IPS DF 4.7 (cell line): ENCODE measurements around the gene ATOSB.

Experiments
- DNase-seq: peaks from one replicate; pipeline ENCODE4 v3.0.0-alpha.2; 2013; ENCODE audit warnings: low spot score; ENCODE audit errors: extremely low read depth

Gene ATOSB

GRCh38 chr9:35114113-35114839, 1.4 kb downstream of the ATOSB start:
- DNase-seq = peak; percentile 90

GRCh38 chr9:35112257-35113020, 3.2 kb downstream of the ATOSB start:
- DNase-seq = no peak

- DNase-seq = peak; percentile 83
These were observed 4.4 kb downstream of the ATOSB start for GRCh38 chr9:35111001-35111933.

DNA sequence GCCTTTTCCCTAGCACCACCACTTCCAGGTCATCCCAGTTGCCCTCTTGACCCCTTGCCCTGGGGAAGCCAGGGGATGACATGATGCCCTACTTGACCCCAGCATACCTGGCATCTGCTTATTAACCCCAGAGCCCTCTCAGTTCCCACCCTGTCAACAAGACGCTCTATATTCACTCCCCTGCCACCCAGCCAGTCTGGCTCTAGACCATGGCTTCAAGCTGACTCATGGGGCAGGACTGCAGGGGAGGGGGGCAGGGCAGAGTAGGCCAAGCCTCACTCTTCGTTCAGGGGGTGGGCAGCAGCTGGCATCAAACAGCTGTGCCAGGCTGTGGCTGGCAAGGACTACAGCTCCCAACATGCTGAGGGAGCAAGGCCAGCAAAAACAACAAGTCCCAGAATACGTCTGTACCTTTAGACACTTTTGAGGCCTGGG, 5.3 kb downstream of the ATOSB start:
- DNase-seq = no peak

DNA sequence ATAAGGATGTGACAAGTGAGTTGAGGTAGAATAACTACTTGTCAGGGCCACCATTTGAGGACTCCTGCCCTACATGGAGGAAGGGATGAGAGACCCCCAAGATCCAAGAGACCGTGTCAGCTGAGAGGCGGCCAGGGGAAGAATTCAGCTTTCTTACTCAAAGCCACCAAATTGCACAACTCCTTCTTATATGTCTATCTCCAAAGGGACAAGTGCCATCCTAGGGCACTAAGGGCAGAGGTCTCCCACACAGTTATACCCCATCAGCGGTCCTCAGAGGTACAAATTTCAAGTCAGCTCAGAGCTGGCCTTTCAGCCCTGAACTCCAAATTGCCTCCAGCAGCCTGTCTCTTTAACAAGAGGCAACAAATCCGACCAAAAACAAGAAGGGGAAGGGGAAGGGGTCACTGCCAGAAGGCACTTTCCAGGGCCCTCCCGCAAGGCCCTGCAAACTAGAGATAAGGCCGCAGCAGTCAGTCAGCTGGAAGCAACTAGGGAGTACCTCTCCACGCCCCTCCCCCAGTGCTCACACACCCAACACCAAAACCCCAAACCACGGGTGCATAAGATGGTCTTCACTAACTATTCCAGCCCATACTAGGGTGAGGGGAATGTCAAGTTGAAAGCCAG, 6.6 kb downstream of the ATOSB start:
- no peak for DNase-seq

GRCh38 chr9:35108461-35108860, 7.2 kb downstream of the ATOSB start:
- no peak for DNase-seq

DNA sequence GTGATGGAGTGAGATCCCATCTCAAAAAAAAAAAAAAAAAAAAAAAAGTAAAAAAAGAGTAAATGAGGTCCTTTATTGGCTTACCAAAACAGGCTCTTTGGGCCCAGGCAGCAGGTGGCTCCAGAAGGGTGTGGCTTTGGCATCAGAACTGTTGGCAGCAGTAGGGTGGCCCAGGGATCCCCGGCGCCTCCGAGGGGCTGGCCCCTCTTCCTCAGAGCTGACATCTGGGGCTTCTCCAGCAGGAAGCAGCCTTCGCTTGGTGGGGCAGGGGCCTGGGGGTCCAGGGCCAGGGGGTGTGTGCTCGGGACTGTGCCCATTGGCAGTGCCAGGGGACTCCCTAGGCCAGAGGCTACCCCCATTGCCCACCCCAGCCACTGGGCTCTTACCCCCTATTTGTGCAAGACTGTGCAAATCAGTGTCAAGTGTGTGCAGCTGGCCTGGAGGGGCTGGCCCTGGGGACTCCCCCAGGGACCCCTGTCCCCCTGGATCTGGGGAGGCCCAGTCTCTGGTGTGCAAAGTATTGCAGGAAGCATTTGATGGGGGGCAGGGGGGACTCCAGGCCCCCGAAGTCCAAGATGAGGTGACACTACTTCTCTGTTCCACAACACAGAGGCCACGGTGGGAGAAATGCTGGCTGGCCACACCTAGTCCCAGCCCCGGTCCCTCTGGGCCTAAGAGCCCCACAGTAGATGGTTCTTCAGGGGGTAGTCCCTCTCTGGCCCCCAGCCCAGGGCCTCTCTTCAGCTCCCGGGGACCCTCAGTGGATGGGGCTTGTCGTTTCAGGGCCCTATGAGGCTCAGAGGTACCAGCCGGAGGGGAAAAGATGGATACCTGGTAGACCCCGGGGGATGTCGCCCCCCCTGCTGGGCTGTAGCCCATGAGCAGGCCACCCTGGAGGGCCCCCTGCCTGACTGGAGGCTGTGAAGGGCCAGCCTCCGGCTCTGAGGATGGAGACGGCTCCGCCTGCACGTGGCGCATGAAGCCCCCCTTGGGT, 8.1 kb downstream of the ATOSB start:
- DNase-seq = no peak

GRCh38 chr9:35106343-35106730, 9.3 kb downstream of the ATOSB start:
- no peak for DNase-seq

- no peak for DNase-seq
These were observed 9.9 kb downstream of the ATOSB start for GRCh38 chr9:35105571-35106342.

DNA sequence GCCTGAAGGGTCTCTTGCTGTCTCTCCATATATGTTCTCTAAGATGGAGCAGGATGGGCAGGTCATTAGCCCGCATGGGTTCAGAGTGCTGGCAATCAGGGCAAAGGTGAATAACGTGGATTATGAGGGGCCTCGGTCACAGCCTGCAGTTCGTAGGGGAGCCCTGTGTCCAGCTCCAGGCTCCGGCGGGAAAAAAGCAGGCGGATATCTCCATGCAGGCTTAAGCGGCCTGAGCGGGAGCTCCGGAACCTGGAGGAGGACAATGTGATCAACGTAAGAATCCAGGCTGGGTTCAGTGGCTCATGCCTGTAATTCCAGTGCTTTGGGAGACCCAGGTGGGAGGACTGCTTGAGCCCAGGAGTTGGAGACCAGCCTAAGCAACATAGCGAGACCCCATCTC, 10.5 kb downstream of the ATOSB start:
- no peak for DNase-seq

- no peak for DNase-seq
These were observed 11.1 kb downstream of the ATOSB start for GRCh38 chr9:35104586-35104985.

GRCh38 chr9:35103660-35104191, 11.9 kb downstream of the ATOSB start:
- DNase-seq = no peak

DNA sequence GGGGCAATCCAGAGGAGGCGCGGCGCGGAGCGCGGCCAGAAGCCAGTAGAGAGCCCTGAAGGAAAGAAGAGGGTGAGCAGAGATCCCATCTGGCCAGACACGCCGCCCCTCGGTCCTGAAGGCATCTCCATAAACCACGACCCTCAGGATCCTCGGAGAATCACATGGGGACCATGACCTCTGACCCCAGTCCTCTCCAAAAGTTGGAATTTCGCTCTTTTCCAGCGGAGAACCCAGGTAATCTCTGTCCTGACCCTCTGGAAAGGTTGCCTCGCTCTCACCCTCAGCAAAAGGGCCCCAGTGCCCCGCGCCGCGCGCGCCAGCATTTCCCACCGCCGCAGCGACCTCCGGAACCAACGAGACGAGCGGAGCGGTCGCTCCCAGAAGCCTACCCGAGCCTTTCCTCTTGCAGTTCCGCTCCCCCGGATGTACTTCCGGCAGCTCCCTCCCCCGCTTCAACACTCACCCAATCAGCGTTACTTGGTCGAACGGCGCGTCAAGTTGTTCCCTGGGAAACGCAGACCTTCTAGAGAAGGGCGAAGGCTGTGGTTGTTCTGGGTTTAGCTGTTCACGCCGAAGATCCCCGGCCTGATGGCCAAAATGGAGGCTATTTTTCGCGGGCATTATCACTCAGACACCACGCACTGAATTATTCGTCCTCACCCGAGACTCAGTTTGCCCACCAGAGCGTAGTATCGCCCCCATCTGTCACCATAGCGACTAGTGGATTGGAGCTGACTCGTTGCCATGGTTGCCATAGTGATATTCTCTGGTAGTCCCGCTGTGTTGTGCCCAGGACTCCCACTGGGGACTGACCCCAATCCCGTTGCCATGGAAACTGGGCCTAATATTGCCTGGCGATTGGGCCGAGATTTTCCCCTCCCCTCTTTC, 12.6 kb downstream of the ATOSB start, which contains the start of gene STOML2:
STOML2 (minus strand) TSS at position 363 of the 891 bp plus-strand sequence; CDS start at position 326, 37 bp downstream.
- DNase-seq = peak; percentile 90

- DNase-seq = no peak
These were observed 13.2 kb downstream of the ATOSB start for GRCh38 chr9:35102465-35102768.

DNA sequence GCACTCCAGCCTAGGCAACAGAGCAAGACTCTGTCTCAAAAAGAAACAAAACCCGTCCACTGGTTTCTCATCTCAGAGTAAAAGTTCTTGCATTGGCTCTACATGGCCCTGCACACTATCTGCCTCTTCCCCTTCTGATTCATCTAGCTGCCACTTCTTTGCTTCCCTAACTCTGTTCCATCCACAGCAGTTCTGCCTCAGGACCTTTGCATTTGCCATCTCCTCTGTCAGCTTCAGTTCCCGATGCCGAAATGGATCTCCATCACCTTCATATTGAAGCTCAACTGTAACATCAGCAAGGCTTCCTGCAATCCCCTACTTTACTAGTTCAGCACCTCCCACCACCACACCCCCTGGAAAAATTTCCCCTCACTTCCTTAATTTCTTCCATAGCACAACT, 18.1 kb downstream of the ATOSB start:
- no peak for DNase-seq

GRCh38 chr9:35096035-35096849, 19.4 kb downstream of the ATOSB start, which contains the start of gene PIGO:
TSS of gene PIGO (minus strand) at chr9:35096591. CDS start at chr9:35095565, 1,026 bp downstream.
- peak; percentile 71 for DNase-seq

DNA sequence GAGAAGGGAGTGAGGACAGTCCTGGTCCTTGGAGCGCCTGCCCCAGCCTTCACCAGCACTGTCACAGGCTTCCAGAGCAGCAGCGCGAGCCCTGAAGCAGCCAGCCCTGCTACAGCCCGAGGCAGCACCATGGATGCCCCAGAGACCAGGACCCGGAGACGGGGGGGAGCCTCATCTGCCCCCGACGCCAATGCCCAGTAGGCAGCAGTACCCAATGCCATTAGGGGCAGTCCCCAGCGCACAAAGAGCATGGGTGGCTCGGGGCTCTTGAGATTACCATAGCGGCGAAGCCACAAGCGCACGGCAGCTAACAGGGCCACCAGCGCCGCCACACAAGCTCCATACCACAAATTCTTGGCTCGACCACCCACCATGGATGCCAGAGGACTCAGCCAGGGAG, 24.1 kb downstream of the ATOSB start:
- no peak for DNase-seq
